ENCODE measurements around the gene UBR4. TPM values are rescaled to one million over a fixed set of nuclear protein-coding genes. Genes with fewer than 3 reads are reported as not detected.

The UBR4 gene
- total and polyA plus RNA-seq, 2 experiments from 2014 or later: 111 to 230 TPM

DNA sequence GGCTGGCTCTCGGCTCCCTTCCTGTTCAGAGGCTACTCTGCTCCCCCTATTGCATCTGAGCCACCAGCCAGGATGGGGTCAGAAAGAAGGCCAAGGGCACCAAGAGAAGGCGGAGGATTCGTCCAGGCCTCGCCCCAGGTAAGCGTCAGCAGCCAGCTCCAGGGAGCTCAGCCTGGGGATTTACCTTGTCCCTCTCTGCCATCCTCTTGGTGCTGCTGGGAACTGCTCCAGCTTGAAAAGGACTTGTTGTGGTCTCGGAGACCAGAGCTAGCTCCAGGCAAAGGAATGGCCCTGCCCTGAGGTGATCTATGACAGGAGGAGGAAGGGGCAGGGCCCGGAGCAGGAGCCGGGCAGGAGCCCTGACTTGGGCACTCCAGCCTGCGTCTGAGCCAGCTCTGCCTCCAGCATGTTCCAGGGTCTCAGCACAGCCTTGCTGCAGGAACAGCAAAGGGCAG lies 139.8 kb downstream of the UBR4 start (continued):
- no peak for TF ChIP-seq CTCF (conservative IDR thresholded peaks at IDR 0.05; ENCODE audit: low read depth in 2 of 2)
- TF ChIP-seq POLR2AphosphoS5 (IDR thresholded peaks at IDR 0.05; ENCODE audit: low read depth): no peak

- peaks cover 6% of the 10 kb centered on the region for H3K36me3 Mint-ChIP-seq (ENCODE audit: low read depth)
- peaks cover 14% of the 10 kb centered on the region for H3K27me3 Mint-ChIP-seq (ENCODE audit: insufficient read depth, low read depth, poor library complexity)
- Histone ChIP-seq H3K27me3 (ENCODE audit: insufficient read depth) (no peaks in the 10 kb centered on the region), H2AFZ (no peak overlapping the region), H3K79me2 (replicated peaks; ENCODE audit: insufficient read depth) (no peaks in the 10 kb centered on the region), H3K4me3 (no peak overlapping the region), H3K4me1 (ENCODE audit: insufficient read depth) (no peaks in the 10 kb centered on the region), H3K4me2 (no peak overlapping the region), H3K36me3 (ENCODE audit: insufficient read depth) (no peaks in the 10 kb centered on the region; the same call in 1 of the 2 replicates), H4K20me1 (replicated peaks; ENCODE audit: insufficient read depth) (no peaks in the 10 kb centered on the region; the same call in 1 of the 2 replicates), H3K27ac (ENCODE audit: low read depth) (no peak overlapping the region), H3K9me2 (ENCODE audit: insufficient read depth) (no peaks in the 10 kb centered on the region), H3F3A (replicated peaks; ENCODE audit: low read depth) (0 out of 2 replicates have a peak, but pooled peaks cover 3% of the 10 kb centered on the region)
- no peak overlapping the region for H3K4me3 Mint-ChIP-seq
- H3K27ac Mint-ChIP-seq: no peak overlapping the region; the same call in 1 of the 2 replicates
- no peak for TF ChIP-seq ETS1 (IDR thresholded peaks at IDR 0.05)
- ATAC-seq: no peak
- H3K9me3 Mint-ChIP-seq: no peaks in the 10 kb centered on the region; the same call in 2 of the 3 replicates
- DNase-seq (ENCODE audit: low spot score): no peak
- peaks cover 18% of the 10 kb centered on the region; the same call in 2 of the 3 replicates for H3K4me1 Mint-ChIP-seq
These were observed 141.3 kb downstream of the UBR4 start for GRCh38 chr1:19068639-19069276.

DNA sequence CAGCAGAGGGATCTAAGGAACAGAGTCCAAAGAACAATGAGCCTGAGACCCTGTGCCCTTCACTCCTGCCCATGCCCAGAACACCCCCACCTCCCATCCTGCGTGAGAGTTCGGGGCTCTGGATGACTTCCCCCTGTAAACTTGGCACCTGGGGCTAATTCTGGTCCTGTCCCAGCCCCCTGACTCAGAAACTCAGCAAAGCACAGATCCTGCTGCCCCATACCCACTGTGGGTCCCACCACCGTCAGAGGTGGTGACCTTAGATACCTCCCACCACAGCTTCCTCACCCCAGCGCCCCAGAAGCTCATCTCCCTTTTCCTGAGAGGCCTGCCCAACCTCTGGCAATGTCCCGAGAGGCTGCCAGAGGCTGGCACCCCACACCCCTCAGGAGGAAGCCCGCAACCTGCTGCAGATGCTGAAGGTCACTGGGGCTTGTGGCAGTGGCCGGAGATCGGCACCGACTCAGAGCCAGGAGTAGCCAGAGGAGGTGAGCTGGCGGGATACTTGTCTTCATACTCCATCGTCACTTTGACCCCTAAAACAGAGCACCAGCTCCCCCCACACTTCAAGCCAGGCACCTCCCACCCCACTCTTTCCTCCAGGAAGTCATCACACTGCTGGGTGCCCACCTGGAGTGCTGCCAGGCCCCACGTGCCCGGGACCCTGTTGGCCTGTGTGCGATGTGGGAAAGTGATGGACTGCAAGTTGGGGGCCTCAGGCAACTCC lies 142.0 kb downstream of the UBR4 start:
- H3K27ac Mint-ChIP-seq: no peak overlapping the region
- DNase-seq (ENCODE audit: low spot score): no peak
- Histone ChIP-seq H3K27me3 (ENCODE audit: insufficient read depth) (no peaks in the 10 kb centered on the region), H3K4me1 (ENCODE audit: insufficient read depth) (no peaks in the 10 kb centered on the region), H3K4me3 (no peak overlapping the region), H3K79me2 (replicated peaks; ENCODE audit: insufficient read depth) (no peaks in the 10 kb centered on the region), H4K20me1 (replicated peaks; ENCODE audit: insufficient read depth) (no peaks in the 10 kb centered on the region; the same call in 1 of the 2 replicates), H2AFZ (no peak overlapping the region), H3K9me2 (ENCODE audit: insufficient read depth) (no peaks in the 10 kb centered on the region), H3F3A (replicated peaks; ENCODE audit: low read depth) (0 out of 2 replicates have a peak, but pooled peaks cover 3% of the 10 kb centered on the region), H3K4me2 (no peak overlapping the region), H3K36me3 (ENCODE audit: insufficient read depth) (no peaks in the 10 kb centered on the region), H3K27ac (ENCODE audit: low read depth) (no peak overlapping the region)
- peaks cover 18% of the 10 kb centered on the region; the same call in 2 of the 3 replicates for H3K4me1 Mint-ChIP-seq
- no peaks in the 10 kb centered on the region; the same call in 2 of the 3 replicates for H3K9me3 Mint-ChIP-seq
- H3K4me3 Mint-ChIP-seq: no peak overlapping the region
- peaks cover 12% of the 10 kb centered on the region for H3K27me3 Mint-ChIP-seq (ENCODE audit: insufficient read depth, low read depth, poor library complexity)
- peaks cover 2% of the 10 kb centered on the region; the same call in 1 of the 3 replicates for H3K36me3 Mint-ChIP-seq (ENCODE audit: low read depth)
- ATAC-seq: no peak
- TF ChIP-seq EZH2phosphoT487 (IDR thresholded peaks at IDR 0.05; ENCODE audit: unreplicated experiment) (no peak), CREB1 (CRISPR knock-in tag; IDR thresholded peaks at IDR 0.05; ENCODE audit: low read depth) (no peak), POLR2AphosphoS5 (IDR thresholded peaks at IDR 0.05; ENCODE audit: low read depth) (no peak), CTCF (conservative IDR thresholded peaks at IDR 0.05; ENCODE audit: low read depth in 2 of 2) (no peak), EZH2 (IDR thresholded peaks at IDR 0.05; ENCODE audit: low read depth, unreplicated experiment) (no peak)

Measured in GM23338 (cell line).